Gastroesophageal sphincter (tissue), 3 donors: ENCODE data around the gene PAPPA2.

Source experiments
- EP300 ChIP-seq: sonication (generic); formaldehyde crosslinking; IDR thresholded peaks from one replicate; pipeline ENCODE4 v1.6.1; 2017; ENCODE audit warnings: antibody characterized with exemption, mild to moderate bottlenecking
- POLR2AphosphoS5 ChIP-seq: sonication (generic); formaldehyde crosslinking; IDR thresholded peaks from one replicate; pipeline ENCODE4 v1.6.1; 2017; ENCODE audit warnings: antibody characterized with exemption
- TF ChIP-seq, protein P1 (sequence below), 4 experiments: fragments of 200-600 bp in 2 of 4; fragments of 450-650 bp in 2 of 4; sonication (generic) in 1 of 4; IDR thresholded peaks; one replicate each; pipeline ENCODE4 v1.5.1; 2017 to 2019; ENCODE audit warnings: antibody characterized with exemption in 4 of 4, mild to moderate bottlenecking in 2 of 4, moderate library complexity in 2 of 4

DNA sequence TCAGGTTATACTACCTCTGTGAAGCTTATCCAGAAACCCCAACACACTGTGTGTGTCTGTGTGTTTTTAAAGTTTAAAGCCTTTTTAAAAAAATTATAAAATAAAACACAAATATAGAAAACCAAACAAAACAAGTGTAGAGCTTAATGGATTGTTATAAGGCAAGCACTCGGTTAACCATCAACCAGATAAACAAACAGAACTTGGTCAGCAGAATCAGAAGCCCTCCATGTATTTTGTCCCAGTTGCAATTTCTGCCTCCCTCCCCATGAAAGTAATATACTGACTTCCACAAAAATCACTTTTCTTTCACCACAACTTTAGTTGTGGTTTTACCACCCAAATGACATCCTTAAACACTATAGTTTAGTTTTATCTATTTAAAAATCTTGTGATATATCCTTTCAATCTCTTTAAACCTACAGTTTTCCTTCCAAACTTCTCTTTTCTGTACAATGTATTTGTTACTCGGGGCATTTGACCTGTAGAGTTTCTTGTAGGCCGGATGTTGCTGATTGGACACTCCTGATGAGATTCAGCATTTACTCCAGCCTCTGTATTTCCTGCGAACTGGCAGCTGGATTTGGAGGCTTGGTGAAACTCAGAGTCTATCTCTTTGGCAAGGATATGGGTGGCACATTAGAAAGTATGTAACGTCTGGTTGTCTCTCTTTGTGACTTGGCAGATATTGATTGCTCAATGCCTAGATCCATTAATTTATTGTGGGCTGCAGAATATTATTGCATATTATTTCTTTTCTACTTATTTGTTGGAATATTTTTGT lies 8.6 kb downstream of the PAPPA2 start:
- TF ChIP-seq, protein P1, sequence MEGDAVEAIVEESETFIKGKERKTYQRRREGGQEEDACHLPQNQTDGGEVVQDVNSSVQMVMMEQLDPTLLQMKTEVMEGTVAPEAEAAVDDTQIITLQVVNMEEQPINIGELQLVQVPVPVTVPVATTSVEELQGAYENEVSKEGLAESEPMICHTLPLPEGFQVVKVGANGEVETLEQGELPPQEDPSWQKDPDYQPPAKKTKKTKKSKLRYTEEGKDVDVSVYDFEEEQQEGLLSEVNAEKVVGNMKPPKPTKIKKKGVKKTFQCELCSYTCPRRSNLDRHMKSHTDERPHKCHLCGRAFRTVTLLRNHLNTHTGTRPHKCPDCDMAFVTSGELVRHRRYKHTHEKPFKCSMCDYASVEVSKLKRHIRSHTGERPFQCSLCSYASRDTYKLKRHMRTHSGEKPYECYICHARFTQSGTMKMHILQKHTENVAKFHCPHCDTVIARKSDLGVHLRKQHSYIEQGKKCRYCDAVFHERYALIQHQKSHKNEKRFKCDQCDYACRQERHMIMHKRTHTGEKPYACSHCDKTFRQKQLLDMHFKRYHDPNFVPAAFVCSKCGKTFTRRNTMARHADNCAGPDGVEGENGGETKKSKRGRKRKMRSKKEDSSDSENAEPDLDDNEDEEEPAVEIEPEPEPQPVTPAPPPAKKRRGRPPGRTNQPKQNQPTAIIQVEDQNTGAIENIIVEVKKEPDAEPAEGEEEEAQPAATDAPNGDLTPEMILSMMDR (IDR thresholded peaks at IDR 0.05) = no peak
- no peak for TF ChIP-seq EP300
- no peak for TF ChIP-seq POLR2AphosphoS5
